Activated B cell treated with CpG ODN at 0.5 μM for 24 hours (primary cell): ENCODE data around the gene DNASE1L3. TPM values are rescaled to one million over a fixed set of nuclear protein-coding genes. Genes with fewer than 3 reads are reported as not detected.

Source experiments
- ATAC-seq: fragments of 200-7000 bp; cut with Tn5 transposase; one replicate; pipeline ENCODE4 v1.10.0; 2021; ENCODE audit warnings: low read depth, mild to moderate bottlenecking, moderate library complexity
- CTCF ChIA-PET: fragments of 350-600 bp; sonication (Branson Sonifier 250); formaldehyde crosslinking; loops from one replicate; lab custom pipeline; 2021; ENCODE audit warnings: antibody characterized with exemption; lab: Charles Lee
- POLR2A ChIA-PET: fragments of 350-600 bp; sonication (Branson Sonifier 250); formaldehyde crosslinking; loops from one replicate; lab custom pipeline; 2021; ENCODE audit warnings: antibody characterized with exemption; lab: Charles Lee
- DNase-seq: peaks from one replicate; pipeline ENCODE4 v3.0.0; 2022
- H3K27ac Mint-ChIP-seq: one replicate; pipeline ENCODE4 v1.8.0; 2020; ENCODE audit warnings: mixed read lengths
- H3K27me3 Mint-ChIP-seq: one replicate; pipeline ENCODE4 v1.8.0; 2021; ENCODE audit warnings: mixed read lengths
- H3K36me3 Mint-ChIP-seq: one replicate; pipeline ENCODE4 v1.8.0; 2021; ENCODE audit warnings: low read depth, mixed read lengths
- H3K4me1 Mint-ChIP-seq: one replicate; pipeline ENCODE4 v1.8.0; 2021; ENCODE audit warnings: mixed read lengths
- H3K4me3 Mint-ChIP-seq: one replicate; pipeline ENCODE4 v1.8.0; 2020; ENCODE audit warnings: mild to moderate bottlenecking, mixed read lengths
- H3K9me3 Mint-ChIP-seq: one replicate; pipeline ENCODE4 v1.8.0; 2020; ENCODE audit warnings: mixed read lengths
- CTCF ChIP-seq: fragments of 200-600 bp; IDR thresholded peaks from one replicate; pipeline ENCODE4 v1.8.0; 2022; ENCODE audit warnings: antibody characterized with exemption, mild to moderate bottlenecking
- intact Hi-C: fragments of 100-400 bp; cut with micrococcal nuclease; formaldehyde crosslinking; loops from one replicate; pipeline ENCODE4 v1.15.1; 2024
- total RNA-seq: library from RNA; stranded (reverse); gene quantifications from 2 replicates; pipeline ENCODE4 v1.2.3, GENCODE V29; 2022

Gene DNASE1L3
- total RNA-seq, 1 donor from 2014 or later = 8.1 TPM

GRCh38 chr3:58164906-58165821 lies 45.6 kb downstream of the DNASE1L3 start:
- CTCF ChIA-PET = interaction anchor here (3.4 kb wide), 1 partner anchor 12 kb away, joined by 23 read pairs; no protein-coding TSS in a partner anchor
- no peak for TF ChIP-seq CTCF
- POLR2A ChIA-PET = no interaction called here
- Mint-ChIP-seq H3K4me1 (no peaks in the 10 kb centered on the region), H3K27ac (no peak overlapping the region), H3K4me3 (no peak overlapping the region), H3K27me3 (no peaks in the 10 kb centered on the region), H3K36me3 (peaks cover 35% of the 10 kb centered on the region), H3K9me3 (no peaks in the 10 kb centered on the region)
- no peak for DNase-seq
- intact Hi-C loops = no loop called here
- no peak for ATAC-seq

GRCh38 chr3:58164199-58164879 lies 46.4 kb downstream of the DNASE1L3 start:
- CTCF ChIA-PET = no interaction called here
- Mint-ChIP-seq H3K9me3 (no peaks in the 10 kb centered on the region), H3K36me3 (peaks cover 38% of the 10 kb centered on the region), H3K4me3 (no peak overlapping the region), H3K27ac (no peak overlapping the region), H3K27me3 (no peaks in the 10 kb centered on the region), H3K4me1 (no peaks in the 10 kb centered on the region)
- DNase-seq (no peak), ATAC-seq (no peak)
- POLR2A ChIA-PET = no interaction called here
- no peak for TF ChIP-seq CTCF
- intact Hi-C loops = no loop called here

GRCh38 chr3:58163234-58163633 lies 47.5 kb downstream of the DNASE1L3 start:
- DNase-seq = no peak
- intact Hi-C loops = no loop called here
- Mint-ChIP-seq H3K4me3 (no peak overlapping the region), H3K27ac (no peak overlapping the region), H3K9me3 (no peaks in the 10 kb centered on the region), H3K27me3 (no peaks in the 10 kb centered on the region), H3K36me3 (peaks cover 37% of the 10 kb centered on the region), H3K4me1 (no peaks in the 10 kb centered on the region)
- no peak for TF ChIP-seq CTCF
- POLR2A ChIA-PET = no interaction called here
- CTCF ChIA-PET = no interaction called here
- no peak for ATAC-seq

- no peaks in the 10 kb centered on the region for H3K4me1 Mint-ChIP-seq
- H3K27ac Mint-ChIP-seq = no peak overlapping the region
- no peak for TF ChIP-seq CTCF
- H3K9me3 Mint-ChIP-seq = no peaks in the 10 kb centered on the region
- H3K4me3 Mint-ChIP-seq = no peak overlapping the region
- peaks cover 44% of the 10 kb centered on the region for H3K36me3 Mint-ChIP-seq
- DNase-seq = no peak
- H3K27me3 Mint-ChIP-seq = no peaks in the 10 kb centered on the region
- no peak for ATAC-seq
- ChIA-PET CTCF (no interaction called here), POLR2A (no interaction called here)
- intact Hi-C loops = no loop called here
Measured at GRCh38 chr3:58161435-58162398, 49.1 kb downstream of the DNASE1L3 start.
